ENCODE data around the gene FDX1. TPM values are rescaled to one million over a fixed set of nuclear protein-coding genes. Genes with fewer than 3 reads are reported as not detected.

Gene FDX1
- total RNA-seq, 3 donors from 2014 or later (not counting 1 experiment from before 2014, with no cell fraction given), result 6.7 to 7.9 (median 7.8) TPM

DNA sequence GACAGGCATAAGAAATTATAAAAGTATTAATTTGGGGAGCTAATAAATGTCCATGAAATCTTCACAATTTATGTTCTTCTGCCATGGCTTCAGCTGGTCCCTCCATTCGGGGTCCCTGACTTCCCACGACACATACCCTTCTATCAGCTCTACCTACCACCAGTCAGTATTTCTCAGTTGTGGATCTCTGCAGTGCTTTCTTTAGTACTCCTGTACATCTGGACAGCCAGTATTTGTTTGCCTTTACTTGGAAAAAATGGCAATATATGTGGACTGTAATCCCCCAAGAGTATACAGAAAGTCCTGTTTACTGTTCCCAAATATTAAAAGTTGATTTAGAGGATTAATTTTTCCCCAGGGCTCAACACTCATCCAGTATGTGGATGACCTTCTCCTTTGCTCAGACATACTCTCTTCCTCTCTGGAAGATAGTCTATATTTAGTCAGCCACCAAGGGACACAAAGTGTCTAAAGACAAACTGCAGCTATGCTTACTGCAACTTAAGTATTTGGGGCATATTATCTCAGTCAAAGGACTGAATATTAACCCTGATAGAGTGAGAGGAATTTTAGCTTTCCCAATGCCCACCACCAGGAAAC, 7.3 kb upstream of the FDX1 start:
- Mint-ChIP-seq H3K4me3 (no peak overlapping the region), H3K27me3 (ENCODE audit: low read depth in 2 of 2) (peaks cover 0 to 7% of the 10 kb centered on the region in 2 donors), H3K9me3 (peaks cover 0 to 4% of the 10 kb centered on the region in 2 donors), H3K27ac (no peak overlapping the region), H3K36me3 (no peaks in the 10 kb centered on the region), H3K4me1 (no peaks in the 10 kb centered on the region)
- DNase-seq (no peak), ATAC-seq (no peak)
- Histone ChIP-seq H3K36me3 (ENCODE audit: control insufficient read depth, insufficient read depth, low read length) (no peaks in the 10 kb centered on the region), H3K9me3 (ENCODE audit: control insufficient read depth, insufficient read depth, low read length) (no peaks in the 10 kb centered on the region), H3K27me3 (ENCODE audit: control insufficient read depth, insufficient read depth, low read length) (no peaks in the 10 kb centered on the region), H3K4me1 (ENCODE audit: control insufficient read depth, insufficient read depth, low read length) (no peaks in the 10 kb centered on the region), H3K27ac (ENCODE audit: low read length) (no peak overlapping the region), H3K4me3 (ENCODE audit: low read length) (no peak overlapping the region)
- 83% methylated on average over 2 of the region's 2 CpGs for WGBS (ENCODE audit: insufficient coverage)
- intact Hi-C loops (cut with micrococcal nuclease), result no loop called here
- TF ChIP-seq, protein P1, sequence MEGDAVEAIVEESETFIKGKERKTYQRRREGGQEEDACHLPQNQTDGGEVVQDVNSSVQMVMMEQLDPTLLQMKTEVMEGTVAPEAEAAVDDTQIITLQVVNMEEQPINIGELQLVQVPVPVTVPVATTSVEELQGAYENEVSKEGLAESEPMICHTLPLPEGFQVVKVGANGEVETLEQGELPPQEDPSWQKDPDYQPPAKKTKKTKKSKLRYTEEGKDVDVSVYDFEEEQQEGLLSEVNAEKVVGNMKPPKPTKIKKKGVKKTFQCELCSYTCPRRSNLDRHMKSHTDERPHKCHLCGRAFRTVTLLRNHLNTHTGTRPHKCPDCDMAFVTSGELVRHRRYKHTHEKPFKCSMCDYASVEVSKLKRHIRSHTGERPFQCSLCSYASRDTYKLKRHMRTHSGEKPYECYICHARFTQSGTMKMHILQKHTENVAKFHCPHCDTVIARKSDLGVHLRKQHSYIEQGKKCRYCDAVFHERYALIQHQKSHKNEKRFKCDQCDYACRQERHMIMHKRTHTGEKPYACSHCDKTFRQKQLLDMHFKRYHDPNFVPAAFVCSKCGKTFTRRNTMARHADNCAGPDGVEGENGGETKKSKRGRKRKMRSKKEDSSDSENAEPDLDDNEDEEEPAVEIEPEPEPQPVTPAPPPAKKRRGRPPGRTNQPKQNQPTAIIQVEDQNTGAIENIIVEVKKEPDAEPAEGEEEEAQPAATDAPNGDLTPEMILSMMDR (IDR thresholded peaks at IDR 0.05), result no peak

GRCh38 chr11:110424775-110425444, 4.8 kb upstream of the FDX1 start:
- H3K4me1 Mint-ChIP-seq, result peaks cover 0 to 6% of the 10 kb centered on the region in 2 donors
- H3K36me3 Mint-ChIP-seq, result no peaks in the 10 kb centered on the region
- intact Hi-C loops (cut with micrococcal nuclease), result no loop called here
- no peaks in the 10 kb centered on the region for H3K9me3 ChIP-seq (ENCODE audit: control insufficient read depth, insufficient read depth, low read length)
- 96% methylated on average over 2 of the region's 3 CpGs for WGBS (ENCODE audit: insufficient coverage)
- H3K27me3 ChIP-seq (ENCODE audit: control insufficient read depth, insufficient read depth, low read length), result no peaks in the 10 kb centered on the region
- no peak overlapping the region for H3K27ac Mint-ChIP-seq
- H3K27ac ChIP-seq (ENCODE audit: low read length), result no peak overlapping the region
- no peak overlapping the region for H3K4me3 ChIP-seq (ENCODE audit: low read length)
- H3K4me3 Mint-ChIP-seq, result no peak overlapping the region
- ATAC-seq (no peak), DNase-seq (no peak)
- TF ChIP-seq, protein P1 (IDR thresholded peaks at IDR 0.05), result no peak
- H3K27me3 Mint-ChIP-seq (ENCODE audit: low read depth in 2 of 2), result peaks cover 0 to 2% of the 10 kb centered on the region in 2 donors
- H3K4me1 ChIP-seq (ENCODE audit: control insufficient read depth, insufficient read depth, low read length), result peaks cover 7% of the 10 kb centered on the region
- H3K36me3 ChIP-seq (ENCODE audit: control insufficient read depth, insufficient read depth, low read length), result no peaks in the 10 kb centered on the region
- H3K9me3 Mint-ChIP-seq, result peaks cover 0 to 4% of the 10 kb centered on the region in 2 donors

GRCh38 chr11:110425751-110426545, 3.8 kb upstream of the FDX1 start:
- H3K27ac ChIP-seq (ENCODE audit: low read length), result no peak overlapping the region
- H3K27me3 ChIP-seq (ENCODE audit: control insufficient read depth, insufficient read depth, low read length), result no peaks in the 10 kb centered on the region
- H3K27ac Mint-ChIP-seq, result no peak overlapping the region
- 98% methylated on average over 7 of the region's 9 CpGs for WGBS (ENCODE audit: insufficient coverage)
- H3K9me3 ChIP-seq (ENCODE audit: control insufficient read depth, insufficient read depth, low read length), result no peaks in the 10 kb centered on the region
- H3K4me1 ChIP-seq (ENCODE audit: control insufficient read depth, insufficient read depth, low read length), result peaks cover 13% of the 10 kb centered on the region
- H3K27me3 Mint-ChIP-seq (ENCODE audit: low read depth in 2 of 2), result peaks cover 0 to 2% of the 10 kb centered on the region in 2 donors
- ATAC-seq (no peak), DNase-seq (no peak)
- H3K9me3 Mint-ChIP-seq, result peaks cover 0 to 4% of the 10 kb centered on the region in 2 donors
- no peaks in the 10 kb centered on the region for H3K36me3 ChIP-seq (ENCODE audit: control insufficient read depth, insufficient read depth, low read length)
- no peaks in the 10 kb centered on the region for H3K36me3 Mint-ChIP-seq
- intact Hi-C loops (cut with micrococcal nuclease), result no loop called here
- H3K4me3 Mint-ChIP-seq, result no peak overlapping the region
- TF ChIP-seq, protein P1 (IDR thresholded peaks at IDR 0.05), result no peak
- no peak overlapping the region for H3K4me3 ChIP-seq (ENCODE audit: low read length)
- H3K4me1 Mint-ChIP-seq, result peaks cover 7 to 12% of the 10 kb centered on the region in 2 donors

Measured in natural killer cell (primary cell).